GM12878 (cell line): ENCODE results near the gene CHDH. TPM values are rescaled to one million over a fixed set of nuclear protein-coding genes. Genes with fewer than 3 reads are reported as not detected.

Experiments
- CREM ChIP-seq: IDR thresholded peaks from 2 replicates; pipeline ENCODE4 v1.6.1; 2014; ENCODE audit warnings: antibody characterized with exemption, low read depth
- FOXM1 ChIP-seq: IDR thresholded peaks from 2 replicates; pipeline ENCODE4 v1.6.1; 2012; ENCODE audit warnings: low read depth, mild to moderate bottlenecking, inconsistent platforms, low read length, moderate library complexity
- IKZF2 ChIP-seq, 2 experiments: fragments of 450-650 bp; IDR thresholded peaks; 2 replicates each; pipeline ENCODE4 v1.6.1; 2017; ENCODE audit warnings: mild to moderate bottlenecking in 2 of 2, moderate library complexity in 2 of 2
- RUNX3 ChIP-seq: IDR thresholded peaks from 2 replicates; pipeline ENCODE4 v1.6.1; 2012; ENCODE audit warnings: low read length, inconsistent platforms
- TCF12 ChIP-seq: IDR thresholded peaks from 2 replicates; pipeline ENCODE4 v1.6.1; 2011; ENCODE audit warnings: low read depth, mild to moderate bottlenecking, low read length
- ZBTB4 ChIP-seq: fragments of 450-650 bp; formaldehyde crosslinking; IDR thresholded peaks from 2 replicates; pipeline ENCODE4 v1.4.0; 2022; ENCODE audit warnings: mild to moderate bottlenecking, moderate library complexity
- ZBTB40 ChIP-seq: fragments of 450-650 bp; IDR thresholded peaks from 2 replicates; pipeline ENCODE4 v1.6.1; 2016; ENCODE audit warnings: mild to moderate bottlenecking, moderate library complexity, borderline replicate concordance
- polyA plus RNA-seq, 11 experiments: library from polyadenylated mRNA; depleted of rRNA in 4 of 11; unstranded in 6 of 11; stranded (reverse) in 5 of 11; fragments of >200 nt; fragmentation: Nextera tagmentation in 4 of 11; fragmentation: Illumina TruSeq in 1 of 11; extraction: Ambion mirVana in 4 of 11; extraction: Trizol in 1 of 11; gene quantifications; 1 replicate in 1 of 11; 2 replicates in 10 of 11; pipeline versions ENCODE4 v1.2.1 to v1.2.3, GENCODE V29; 2011 to 2016; ENCODE audit warnings: inconsistent platforms in 2 of 11, missing spikeins in 2 of 11, low read depth in 1 of 11
- total RNA-seq, 4 experiments: library from RNA; depleted of rRNA in 3 of 4; stranded (reverse); fragments of >200 nt in 3 of 4; fragmentation: Illumina TruSeq in 1 of 4; extraction: Trizol in 1 of 4; gene quantifications; 2 replicates each; pipeline versions ENCODE4 v1.2.1 to v1.2.3, GENCODE V29; 2013 to 2021

The CHDH gene
- total and polyA plus RNA-seq, 10 of the 15 experiments (the other 5 are each of a cell fraction or from before 2014, with no cell fraction given) = 0.95 to 8.3 (median 2.9) TPM

DNA sequence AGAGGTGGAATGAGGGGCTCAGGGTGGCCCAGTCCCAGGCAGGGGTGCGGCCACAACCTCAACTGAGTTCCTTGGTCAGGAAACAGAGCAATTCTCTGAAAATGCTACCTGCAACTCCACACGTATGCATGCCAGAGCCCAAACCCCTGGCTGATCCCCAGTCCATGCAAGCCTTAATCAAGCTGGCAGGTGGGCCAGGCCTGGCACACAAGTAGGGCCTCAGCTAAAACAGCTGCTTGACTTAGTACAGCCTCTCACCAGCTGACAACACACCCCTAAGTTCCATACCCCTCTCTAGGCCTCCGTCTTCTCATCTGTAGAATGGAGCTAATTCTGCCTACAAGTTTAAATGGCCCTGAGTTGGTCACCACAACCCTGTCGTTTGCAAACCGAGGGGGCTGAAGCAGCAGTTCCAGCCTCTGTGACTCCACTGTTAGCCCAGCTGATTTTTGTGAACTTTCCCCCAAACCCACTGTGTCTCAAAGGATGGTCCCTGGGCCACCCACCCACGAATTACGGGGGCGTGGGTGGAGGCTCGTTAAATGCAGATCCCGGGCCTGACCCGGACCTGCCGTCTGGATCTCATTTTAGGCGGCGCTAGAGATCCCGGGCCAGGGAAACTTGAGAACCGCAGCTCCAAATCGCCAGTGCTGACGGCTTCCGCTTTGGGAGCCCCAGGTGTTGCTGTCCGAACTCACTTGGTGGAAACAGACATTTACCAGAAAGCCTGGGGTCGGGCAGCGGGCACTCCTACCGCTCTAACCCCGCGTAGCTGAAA lies 927 bp downstream of the CHDH start (continued):
- TF ChIP-seq ZBTB4 (CRISPR knock-in tag) = no peak
- TF ChIP-seq FOXM1 = no peak
- peak; percentile 26; the same call in 1 of the 2 replicates for TF ChIP-seq RUNX3
- TF ChIP-seq TCF12 = no peak
- peak; percentile 39 to 55; a peak in 1 of 4 replicates for TF ChIP-seq IKZF2 (IDR thresholded peaks at IDR 0.05)
- no peak for TF ChIP-seq CREM
- TF ChIP-seq ZBTB40 = peak; percentile 49; the same call in 1 of the 2 replicates
- TF ChIP-seq, all 136 proteins: peak for 11
